ENCODE results near the gene C16orf92. TPM values are rescaled to one million over a fixed set of nuclear protein-coding genes. Genes with fewer than 3 reads are reported as not detected.

Gene C16orf92
- total RNA-seq, 2 donors from 2014 or later, result not detected

GRCh38 chr16:30066761-30067583, 44.0 kb downstream of the C16orf92 start:
- peak overlapping the region; percentile 92 for H3K27ac Mint-ChIP-seq
- peaks cover 53% of the 10 kb centered on the region for H3K36me3 Mint-ChIP-seq (ENCODE audit: low read depth)
- no peak for TF ChIP-seq CTCF (conservative IDR thresholded peaks at IDR 0.05)
- no peak for DNase-seq
- Histone ChIP-seq H3K9me3 (ENCODE audit: control insufficient read depth, low read length) (no peaks in the 10 kb centered on the region), H3K27ac (ENCODE audit: low read depth, low read length) (no peak overlapping the region), H3K36me3 (ENCODE audit: control insufficient read depth, insufficient read depth, low read length) (peaks cover 52% of the 10 kb centered on the region), H3K27me3 (ENCODE audit: control insufficient read depth, insufficient read depth, low read length, poor library complexity, severe bottlenecking) (no peaks in the 10 kb centered on the region), H3K4me1 (ENCODE audit: control insufficient read depth, insufficient read depth, low read length) (peaks cover 8% of the 10 kb centered on the region), H3K9ac (ENCODE audit: extremely low read depth, low read length, poor library complexity, severe bottlenecking) (peak overlapping the region; percentile 94), H3K4me3 (ENCODE audit: low read length) (peak overlapping the region; percentile 82)
- H3K27me3 Mint-ChIP-seq (ENCODE audit: insufficient read depth), result no peaks in the 10 kb centered on the region
- H3K9me3 Mint-ChIP-seq, result no peaks in the 10 kb centered on the region
- peak overlapping the region; percentile 87 for H3K4me3 Mint-ChIP-seq
- 78 to 85% methylated on average over 12 to 21 of the region's 21 CpGs for WGBS, 2 experiments (ENCODE audit: insufficient coverage in 1 of 2, insufficient read length in 1 of 2)
- peaks cover 18% of the 10 kb centered on the region for H3K4me1 Mint-ChIP-seq

GRCh38 chr16:30067584-30067916, 44.6 kb downstream of the C16orf92 start:
- no peak for DNase-seq
- Histone ChIP-seq H3K9me3 (ENCODE audit: control insufficient read depth, low read length) (no peaks in the 10 kb centered on the region), H3K27me3 (ENCODE audit: control insufficient read depth, insufficient read depth, low read length, poor library complexity, severe bottlenecking) (no peaks in the 10 kb centered on the region), H3K9ac (ENCODE audit: extremely low read depth, low read length, poor library complexity, severe bottlenecking) (no peak overlapping the region), H3K27ac (ENCODE audit: low read depth, low read length) (no peak overlapping the region), H3K36me3 (ENCODE audit: control insufficient read depth, insufficient read depth, low read length) (peaks cover 58% of the 10 kb centered on the region), H3K4me1 (ENCODE audit: control insufficient read depth, insufficient read depth, low read length) (peaks cover 8% of the 10 kb centered on the region), H3K4me3 (ENCODE audit: low read length) (peak overlapping the region; percentile 82)
- no peaks in the 10 kb centered on the region for H3K9me3 Mint-ChIP-seq
- 86 to 97% methylated on average over 1 to 6 of the region's 6 CpGs for WGBS, 2 experiments (ENCODE audit: insufficient coverage in 1 of 2, insufficient read length in 1 of 2)
- peaks cover 18% of the 10 kb centered on the region for H3K4me1 Mint-ChIP-seq
- H3K27ac Mint-ChIP-seq, result no peak overlapping the region
- no peaks in the 10 kb centered on the region for H3K27me3 Mint-ChIP-seq (ENCODE audit: insufficient read depth)
- peaks cover 57% of the 10 kb centered on the region for H3K36me3 Mint-ChIP-seq (ENCODE audit: low read depth)
- TF ChIP-seq CTCF (conservative IDR thresholded peaks at IDR 0.05), result no peak
- peak overlapping the region; percentile 87 for H3K4me3 Mint-ChIP-seq

- Histone ChIP-seq H3K4me3 (ENCODE audit: low read length) (no peak overlapping the region), H3K36me3 (ENCODE audit: control insufficient read depth, insufficient read depth, low read length) (peaks cover 59% of the 10 kb centered on the region)
Observed at GRCh38 chr16:30068333-30068732, 45.3 kb downstream of the C16orf92 start.

More at GRCh38 chr16:30068333-30068732, 45.3 kb downstream of the C16orf92 start:
- no peaks in the 10 kb centered on the region for H3K27me3 Mint-ChIP-seq (ENCODE audit: insufficient read depth)
- H3K4me3 Mint-ChIP-seq, result no peak overlapping the region
- H3K9ac ChIP-seq (ENCODE audit: extremely low read depth, low read length, poor library complexity, severe bottlenecking), result no peak overlapping the region
- DNase-seq, result no peak
- H3K4me1 ChIP-seq (ENCODE audit: control insufficient read depth, insufficient read depth, low read length), result peaks cover 8% of the 10 kb centered on the region
- H3K27me3 ChIP-seq (ENCODE audit: control insufficient read depth, insufficient read depth, low read length, poor library complexity, severe bottlenecking), result no peaks in the 10 kb centered on the region
- TF ChIP-seq CTCF (conservative IDR thresholded peaks at IDR 0.05), result no peak
- 96 to 98% methylated on average over 6 to 9 of the region's 9 CpGs for WGBS, 2 experiments (ENCODE audit: insufficient coverage in 1 of 2, insufficient read length in 1 of 2)
- H3K36me3 Mint-ChIP-seq (ENCODE audit: low read depth), result peaks cover 57% of the 10 kb centered on the region
- no peaks in the 10 kb centered on the region for H3K9me3 ChIP-seq (ENCODE audit: control insufficient read depth, low read length)
- peaks cover 18% of the 10 kb centered on the region for H3K4me1 Mint-ChIP-seq
- peak overlapping the region; percentile 66 for H3K27ac Mint-ChIP-seq
- H3K27ac ChIP-seq (ENCODE audit: low read depth, low read length), result no peak overlapping the region
- no peaks in the 10 kb centered on the region for H3K9me3 Mint-ChIP-seq

Data from endodermal cell (in vitro differentiated cells).